Mucosa of stomach (tissue), 1 donor: ENCODE data around the gene SLC51B.
"Not testable (repeated sequence)": the region's sequence is repeated elsewhere in the genome, so short reads cannot be mapped to it uniquely, and the experiment has no call there.

Experiments used
- H3K27me3 ChIP-seq: one replicate; pipeline ENCODE4 v1.7.0; 2013; ENCODE audit warnings: mild to moderate bottlenecking, low read length; ENCODE audit not compliant: control insufficient read depth, insufficient read depth
- H3K36me3 ChIP-seq: one replicate; pipeline ENCODE4 v1.7.0; 2013; ENCODE audit warnings: low read length; ENCODE audit not compliant: control insufficient read depth, insufficient read depth
- H3K4me1 ChIP-seq: one replicate; pipeline ENCODE4 v1.7.0; 2013; ENCODE audit warnings: mild to moderate bottlenecking, low read length; ENCODE audit not compliant: control insufficient read depth, insufficient read depth
- H3K4me3 ChIP-seq: one replicate; pipeline ENCODE4 v1.7.0; 2013; ENCODE audit warnings: low read length
- H3K9ac ChIP-seq: one replicate; pipeline ENCODE4 v1.7.0; 2013; ENCODE audit warnings: mild to moderate bottlenecking, low read length, moderate library complexity
- H3K9me3 ChIP-seq: one replicate; pipeline ENCODE4 v1.7.0; 2013; ENCODE audit warnings: mild to moderate bottlenecking, low read length, moderate library complexity; ENCODE audit not compliant: control insufficient read depth
- donor health status: Pancreatic carcinoma.

Gene SLC51B

GRCh38 chr15:65091946-65092770 lies 47.0 kb downstream of the SLC51B start:
- Histone ChIP-seq H3K9me3 (no peaks in the 10 kb centered on the region), H3K27me3 (no peaks in the 10 kb centered on the region), H3K36me3 (no peaks in the 10 kb centered on the region), H3K4me1 (peaks cover 14% of the 10 kb centered on the region), H3K9ac (no peak overlapping the region), H3K4me3 (no peak overlapping the region)

- H3K4me3 ChIP-seq, result no peak overlapping the region
- H3K36me3 ChIP-seq, result no peaks in the 10 kb centered on the region
- no peak overlapping the region for H3K9ac ChIP-seq
- no peaks in the 10 kb centered on the region for H3K27me3 ChIP-seq
- no peaks in the 10 kb centered on the region for H3K9me3 ChIP-seq
- peaks cover 14% of the 10 kb centered on the region for H3K4me1 ChIP-seq
Measured at GRCh38 chr15:65092911-65093792, 48.0 kb downstream of the SLC51B start.

GRCh38 chr15:65093793-65094170 lies 48.6 kb downstream of the SLC51B start:
- H3K4me3 ChIP-seq, H3K36me3 ChIP-seq, H3K4me1 ChIP-seq, H3K27me3 ChIP-seq, H3K9me3 ChIP-seq, H3K9ac ChIP-seq: not testable (repeated sequence)

GRCh38 chr15:65094294-65094995 lies 49.3 kb downstream of the SLC51B start:
- no peaks in the 10 kb centered on the region for H3K9me3 ChIP-seq
- no peak overlapping the region for H3K9ac ChIP-seq
- H3K4me3 ChIP-seq, result no peak overlapping the region
- H3K27me3 ChIP-seq, result no peaks in the 10 kb centered on the region
- no peaks in the 10 kb centered on the region for H3K36me3 ChIP-seq
- peaks cover 2% of the 10 kb centered on the region for H3K4me1 ChIP-seq

- Histone ChIP-seq H3K36me3 (no peaks in the 10 kb centered on the region), H3K9me3 (no peaks in the 10 kb centered on the region), H3K27me3 (no peaks in the 10 kb centered on the region), H3K4me1 (no peaks in the 10 kb centered on the region), H3K4me3 (no peak overlapping the region), H3K9ac (no peak overlapping the region)
Measured at GRCh38 chr15:65095011-65095746, 50.0 kb downstream of the SLC51B start.

GRCh38 chr15:65095747-65096104 lies 50.5 kb downstream of the SLC51B start:
- Histone ChIP-seq H3K4me3 (no peak overlapping the region), H3K9me3 (no peaks in the 10 kb centered on the region), H3K4me1 (no peaks in the 10 kb centered on the region), H3K27me3 (no peaks in the 10 kb centered on the region), H3K9ac (no peak overlapping the region), H3K36me3 (no peaks in the 10 kb centered on the region)

- Histone ChIP-seq H3K9me3 (no peaks in the 10 kb centered on the region), H3K9ac (no peak overlapping the region), H3K36me3 (no peaks in the 10 kb centered on the region), H3K4me3 (no peak overlapping the region), H3K27me3 (no peaks in the 10 kb centered on the region), H3K4me1 (no peaks in the 10 kb centered on the region)
Measured at GRCh38 chr15:65096481-65097385, 51.5 kb downstream of the SLC51B start.

GRCh38 chr15:65097651-65098263 lies 52.6 kb downstream of the SLC51B start:
- Histone ChIP-seq H3K4me3 (no peak overlapping the region), H3K27me3 (no peaks in the 10 kb centered on the region), H3K9me3 (no peaks in the 10 kb centered on the region), H3K4me1 (no peaks in the 10 kb centered on the region), H3K9ac (no peak overlapping the region), H3K36me3 (no peaks in the 10 kb centered on the region)

- Histone ChIP-seq H3K9ac (no peak overlapping the region), H3K36me3 (no peaks in the 10 kb centered on the region), H3K4me3 (no peak overlapping the region), H3K27me3 (no peaks in the 10 kb centered on the region), H3K4me1 (no peaks in the 10 kb centered on the region), H3K9me3 (no peaks in the 10 kb centered on the region)
Measured at GRCh38 chr15:65099336-65099735, 54.1 kb downstream of the SLC51B start.

- not testable (repeated sequence) for H3K27me3 ChIP-seq, H3K9ac ChIP-seq, H3K36me3 ChIP-seq, H3K9me3 ChIP-seq, H3K4me1 ChIP-seq, H3K4me3 ChIP-seq
Measured at GRCh38 chr15:65099801-65100200, 54.6 kb downstream of the SLC51B start.
